Activated CD4-positive, alpha-beta T cell treated with anti-CD3 and anti-CD28 coated beads, Interleukin-10, Interleukin-2, amounts not matched to agents 100 ng/mL and 50 ng/mL, durations not matched to agents 16 hours and 8 hours (primary cell): Measurements from ENCODE around the gene CCDC78.
"Not testable (repeated sequence)": the region's sequence is repeated elsewhere in the genome, so short reads cannot be mapped to it uniquely, and the experiment has no call there.

Experiments
- DNase-seq: peaks from one replicate; pipeline ENCODE4 v3.0.0-alpha.2; 2020

CCDC78 gene

GRCh38 chr16:760545-761343 is 34.5 kb upstream of the CCDC78 start, which contains the start of gene MSLN:
Gene MSLN, plus strand, starts transcription at chr16:760734. Its CDS starts 1,947 bp downstream, at chr16:762681.
- no peak for DNase-seq

- no peak for DNase-seq
These were observed 33.8 kb upstream of the CCDC78 start for GRCh38 chr16:760065-760464.

GRCh38 chr16:759110-759910 is 33.1 kb upstream of the CCDC78 start:
- no peak for DNase-seq

DNA sequence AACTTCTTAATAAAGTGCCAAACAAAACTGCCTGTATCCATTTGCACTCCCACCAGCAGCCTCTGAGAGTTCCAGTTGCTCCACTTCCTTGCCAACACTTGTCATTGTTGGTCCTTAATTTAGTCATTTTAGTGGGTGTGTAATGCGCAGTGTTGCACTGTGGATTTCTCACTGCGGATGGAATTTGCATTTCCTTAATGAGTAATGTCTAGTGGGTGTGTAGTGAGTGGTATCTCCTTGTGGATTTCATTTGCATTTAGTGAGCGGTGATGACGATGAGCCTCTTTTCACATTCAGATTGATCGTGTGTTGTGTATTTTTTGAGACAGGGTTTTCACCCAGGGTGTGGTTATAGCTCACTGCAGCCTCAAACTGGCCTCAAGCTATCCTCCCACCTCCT is 30.2 kb upstream of the CCDC78 start:
- DNase-seq: no peak

DNA sequence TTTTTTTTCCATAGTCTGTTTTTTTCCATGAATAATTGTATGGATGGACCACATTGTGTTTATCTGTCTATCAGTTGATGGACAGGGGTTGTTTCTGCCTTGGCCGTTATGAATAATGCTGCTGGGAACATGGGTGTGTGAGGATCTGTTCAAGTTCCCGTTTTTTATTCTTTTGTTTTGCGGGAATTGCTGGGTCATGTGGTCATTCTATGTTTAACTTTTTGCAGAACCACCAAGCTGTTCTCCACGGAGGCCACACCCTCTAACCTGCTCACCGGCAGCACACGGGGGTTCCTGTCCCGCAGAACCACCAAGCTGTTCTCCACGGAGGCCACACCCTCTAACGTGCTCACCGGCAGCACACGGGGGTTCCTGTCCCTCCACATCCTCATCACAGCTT is 28.4 kb upstream of the CCDC78 start:
- DNase-seq: no peak

- DNase-seq: not testable (repeated sequence)
These were observed 27.9 kb upstream of the CCDC78 start for GRCh38 chr16:754121-754607.

DNA sequence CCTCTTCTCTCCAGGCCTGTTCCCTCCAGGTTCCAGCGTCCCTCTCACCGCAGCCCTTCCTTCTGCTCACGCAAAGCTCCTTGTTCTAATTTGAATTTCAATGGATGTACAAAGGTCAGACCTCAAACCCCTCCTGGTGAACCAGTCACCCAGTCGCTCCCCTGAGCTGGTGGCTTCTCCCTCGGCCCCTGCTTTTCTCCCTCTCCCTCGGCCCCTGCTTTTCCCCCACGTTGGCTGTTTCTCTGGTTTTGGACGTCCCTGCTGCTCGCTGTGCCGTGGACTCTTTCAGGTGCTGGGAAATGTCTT is 25.7 kb upstream of the CCDC78 start:
- no peak for DNase-seq

- no peak for DNase-seq
These were observed 25.1 kb upstream of the CCDC78 start for GRCh38 chr16:751152-752006.

GRCh38 chr16:750485-750884 is 24.2 kb upstream of the CCDC78 start:
- DNase-seq: no peak

DNA sequence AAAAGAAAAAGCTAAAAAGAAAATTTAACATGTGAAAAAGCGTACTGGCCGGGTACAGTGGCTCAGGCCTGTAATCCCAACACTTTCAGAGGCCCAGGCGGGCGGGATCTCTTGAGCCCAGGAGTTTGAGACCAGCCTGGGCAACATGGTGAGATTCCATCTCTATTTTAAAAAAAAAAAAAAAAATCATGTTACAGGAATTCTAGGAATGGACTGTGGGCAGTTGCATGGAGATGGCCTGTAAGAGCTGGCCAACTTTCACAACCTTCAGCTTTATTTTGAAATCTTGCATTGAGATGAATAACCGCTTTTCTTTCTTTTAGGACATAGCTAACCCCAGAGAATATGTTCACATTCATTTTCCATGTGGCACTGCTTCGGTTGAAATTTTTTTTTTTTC is 22.8 kb upstream of the CCDC78 start:
- no peak for DNase-seq

- DNase-seq: no peak
These were observed 21.9 kb upstream of the CCDC78 start for GRCh38 chr16:747978-748746.

DNA sequence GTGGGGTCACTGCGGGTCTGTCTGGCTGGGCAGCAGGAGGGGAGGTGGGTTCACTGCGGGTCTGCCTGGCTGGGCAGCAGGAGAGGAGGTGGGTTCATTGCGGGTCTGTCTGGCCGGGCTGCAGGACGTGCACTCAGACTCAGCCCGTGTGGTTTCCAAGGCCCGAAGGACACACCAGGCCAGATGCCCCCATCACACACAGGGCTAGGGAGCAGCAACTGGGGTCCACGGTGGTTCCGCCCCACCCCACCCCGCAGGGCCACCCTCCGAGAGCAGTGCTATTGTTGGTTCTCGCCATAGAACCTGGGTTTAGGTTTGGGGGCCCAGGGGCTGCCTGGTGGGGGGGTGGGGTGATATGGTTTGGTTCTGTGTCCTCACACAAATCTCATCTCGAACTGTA is 20.4 kb upstream of the CCDC78 start:
- no peak for DNase-seq

GRCh38 chr16:745739-746138 is 19.5 kb upstream of the CCDC78 start:
- DNase-seq: peak; percentile 50

DNA sequence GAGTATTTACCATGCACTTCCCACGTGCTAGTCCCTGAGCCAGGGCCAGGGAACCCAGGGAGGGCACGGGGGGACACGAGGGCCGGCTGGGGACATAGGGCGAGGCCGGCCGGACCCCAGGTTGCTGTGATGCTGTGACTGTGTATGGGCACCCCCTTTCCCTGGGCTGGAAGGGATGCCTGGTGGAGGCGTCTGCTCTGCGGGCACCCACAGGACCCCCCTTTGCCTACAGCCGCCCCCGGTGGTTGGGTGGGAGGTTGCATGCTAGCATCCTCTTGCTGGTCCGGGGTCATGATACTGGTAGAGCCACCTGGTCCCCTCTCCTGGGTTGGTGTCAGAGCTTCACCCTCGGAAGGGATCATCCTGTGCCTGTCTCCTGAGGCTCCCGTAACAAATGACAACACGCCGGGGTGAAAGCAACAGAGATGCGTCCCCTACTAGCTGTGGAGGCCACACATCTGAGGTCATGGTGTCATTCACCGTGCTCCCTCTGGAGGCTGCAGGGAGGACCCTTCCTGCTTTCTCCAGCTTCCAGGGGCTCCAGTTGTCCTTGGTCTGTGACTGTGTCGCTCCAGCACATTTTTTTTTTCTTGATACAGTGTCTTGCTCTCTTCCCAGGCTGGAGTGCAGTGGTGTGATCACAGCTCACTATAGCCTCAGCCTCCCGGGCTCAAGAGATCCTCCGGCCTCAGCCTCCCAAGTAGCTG is 17.7 kb upstream of the CCDC78 start:
- DNase-seq: no peak

GRCh38 chr16:742894-743293 is 16.7 kb upstream of the CCDC78 start:
- not testable (repeated sequence) for DNase-seq

DNA sequence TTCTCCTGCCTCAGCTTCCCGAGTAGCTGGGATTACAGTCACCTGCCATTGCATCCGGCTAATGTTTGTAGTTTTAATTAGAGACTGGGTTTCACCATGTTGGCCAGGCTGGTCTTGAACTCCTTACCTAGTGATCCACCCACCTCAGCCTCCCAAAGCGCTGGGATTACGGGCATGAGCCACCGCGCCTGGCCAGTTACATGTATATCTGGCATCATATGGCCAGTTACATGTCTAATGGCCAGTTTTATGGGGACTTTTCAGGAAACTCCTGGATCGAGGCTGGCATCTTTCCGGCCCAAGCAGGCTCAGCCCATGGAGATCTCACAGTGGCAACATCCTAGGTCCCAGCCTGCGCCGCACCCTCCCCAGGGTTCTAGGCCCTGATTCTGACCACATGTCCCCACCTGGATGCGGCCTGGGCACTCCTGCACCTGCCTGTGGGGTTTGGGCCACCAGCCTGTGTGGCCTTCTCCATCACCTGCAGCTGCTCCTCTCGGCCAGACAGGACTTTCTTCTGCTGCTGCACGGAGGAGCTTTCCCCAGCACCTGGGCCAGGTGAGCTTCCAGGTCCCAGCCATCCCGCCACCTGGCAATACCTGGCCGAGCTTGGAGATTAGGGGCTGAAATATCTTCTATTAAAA is 15.9 kb upstream of the CCDC78 start:
- DNase-seq: no peak

- DNase-seq: peak; percentile 94
These were observed 14.7 kb upstream of the CCDC78 start, which contains the start of gene CIAO3 for GRCh38 chr16:740764-741505. Gene CIAO3, minus strand, starts transcription at chr16:740997. Its CDS starts 12 bp downstream, at chr16:740985.

DNA sequence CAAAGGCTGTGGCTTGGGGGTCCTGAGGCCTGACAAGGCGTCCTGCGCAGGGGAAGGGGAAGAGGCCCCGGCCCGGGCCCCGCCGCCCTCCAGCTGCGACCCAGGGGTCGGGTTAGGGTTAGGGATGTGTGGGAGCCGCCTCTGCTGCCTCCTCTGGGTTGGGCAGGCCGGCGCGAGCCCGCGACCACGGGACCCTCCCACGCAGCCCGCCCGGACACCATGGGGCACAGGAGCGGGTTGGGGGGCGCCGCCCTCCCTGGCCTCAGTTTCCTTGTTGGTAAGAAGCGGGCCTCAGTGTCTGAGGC is 14.2 kb upstream of the CCDC78 start:
- DNase-seq: no peak

DNA sequence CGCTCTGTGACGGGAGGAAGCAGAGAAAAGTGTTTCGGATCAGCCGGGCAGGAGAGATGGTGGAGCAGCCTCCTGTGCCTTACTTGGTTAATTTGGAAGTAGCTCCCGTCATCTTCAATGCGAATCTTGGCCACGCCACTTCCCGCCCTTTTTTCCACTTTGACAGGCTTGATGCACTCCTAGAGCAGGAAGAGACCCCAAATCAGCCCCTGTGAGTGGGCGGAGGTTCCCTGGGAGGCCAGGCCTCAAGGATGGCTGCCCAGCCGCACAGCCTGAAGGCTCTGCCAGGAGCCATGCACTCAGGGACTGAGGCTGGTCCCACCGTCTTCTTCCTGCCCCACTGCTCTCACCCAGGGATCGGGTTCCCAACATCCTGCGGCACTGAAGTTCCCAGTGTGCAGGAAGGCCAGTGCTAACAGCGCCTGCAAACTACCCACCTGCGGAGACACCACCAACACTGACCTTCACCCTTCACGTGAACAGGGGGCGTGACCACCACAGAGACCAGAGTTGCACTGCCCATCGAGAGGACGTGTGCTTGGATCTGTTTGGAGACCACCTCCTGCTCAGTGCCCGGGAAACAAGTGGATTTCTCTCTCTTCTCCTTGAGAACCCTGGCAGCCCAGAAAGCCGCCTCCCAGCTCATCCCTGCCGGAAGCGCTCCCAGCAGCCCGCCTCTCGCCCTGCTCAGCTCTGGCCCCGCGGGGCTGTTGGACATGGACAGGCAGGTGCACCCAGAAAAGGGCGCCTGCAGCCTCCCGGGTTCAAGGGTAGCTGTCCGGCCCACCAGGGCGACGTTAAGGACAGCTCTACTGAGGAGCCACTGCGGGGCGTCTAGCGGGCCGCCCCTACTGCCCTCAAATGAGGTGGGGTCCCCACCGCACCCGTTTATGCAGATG is 13.6 kb upstream of the CCDC78 start:
- no peak for DNase-seq
